ENCODE data around the gene LARGE2.
A peak's percentile ranks its signal among the peaks of the same experiment; 100 is the strongest.

LARGE2 gene

DNA sequence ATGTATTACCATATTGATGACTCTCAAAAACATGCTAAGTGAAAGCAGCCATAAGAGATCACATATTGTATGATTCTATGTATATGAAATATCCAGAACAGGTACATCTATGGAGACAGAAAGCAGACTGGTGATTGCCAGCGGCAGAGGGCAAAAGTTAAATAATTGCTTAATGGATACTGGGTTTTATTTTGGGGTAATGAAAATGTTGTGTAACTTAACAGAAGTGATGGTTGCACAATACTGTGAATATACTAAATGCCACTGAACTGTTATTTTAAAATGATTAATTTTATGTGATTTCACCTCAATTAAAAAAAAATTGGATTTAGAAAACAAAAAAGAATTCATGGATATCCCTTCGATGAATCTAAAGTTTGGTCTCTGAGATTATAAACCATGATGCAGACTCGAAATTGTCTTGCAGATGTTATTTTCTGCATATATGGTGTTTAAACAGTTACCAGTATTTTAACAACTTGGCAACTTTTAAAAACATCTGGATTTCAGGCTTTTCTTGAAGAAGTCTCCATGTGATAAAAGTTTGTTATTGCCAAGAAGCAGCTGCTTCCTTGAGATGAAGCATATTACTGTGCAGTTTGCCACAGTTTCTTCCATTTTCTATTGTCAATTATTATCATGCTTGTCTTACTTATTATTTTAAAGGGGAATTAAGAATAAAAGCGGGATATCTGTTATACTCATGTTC is 38.1 kb downstream of the LARGE2 start:
- Histone ChIP-seq H2BK120ac (ENCODE audit: insufficient read depth, low read length, poor library complexity) (no peak overlapping the region), H3K79me2 (ENCODE audit: control insufficient read depth, insufficient read depth, low read length, poor library complexity) (no peaks in the 10 kb centered on the region), H3K27me3 (ENCODE audit: insufficient read depth, low read length) (no peaks in the 10 kb centered on the region), H3K9ac (ENCODE audit: low read length) (no peak overlapping the region), H3K36me3 (ENCODE audit: control insufficient read depth in 1 of 2, insufficient read depth in 2 of 2, low read length in 2 of 2) (peaks cover 0 to 9% of the 10 kb centered on the region in 2 experiments), H3K23ac (ENCODE audit: low read length) (no peak overlapping the region), H3K27ac (ENCODE audit: low read depth, low read length) (no peak overlapping the region), H3K18ac (ENCODE audit: low read length) (no peak overlapping the region), H4K12ac (ENCODE audit: low read depth, low read length) (no peak overlapping the region), H2AFZ (ENCODE audit: insufficient read depth, low read length, poor library complexity) (no peak overlapping the region), H3K14ac (ENCODE audit: low read length) (no peak overlapping the region), H3K4me2 (ENCODE audit: low read length) (no peak overlapping the region), H2BK12ac (ENCODE audit: low read length) (no peak overlapping the region), H2BK5ac (ENCODE audit: low read depth, low read length, poor library complexity) (no peak overlapping the region), H3K79me1 (ENCODE audit: low read length) (no peaks in the 10 kb centered on the region), H2AK5ac (ENCODE audit: low read length) (no peak overlapping the region), H4K8ac (ENCODE audit: low read depth, low read length) (no peak overlapping the region), H3K4me3 (ENCODE audit: low read depth, low read length) (no peak overlapping the region), H4K91ac (ENCODE audit: low read depth, low read length) (no peak overlapping the region), H3K4me1 (ENCODE audit: control insufficient read depth in 1 of 2, insufficient read depth in 2 of 2, low read length in 2 of 2) (no peaks in the 10 kb centered on the region), H3K4ac (ENCODE audit: low read depth, low read length) (no peak overlapping the region), H3K9me3 (ENCODE audit: insufficient read depth, low read depth, low read length) (no peaks in the 10 kb centered on the region)
- DNase-seq: no peak
- WGBS (ENCODE audit: extremely low coverage, insufficient coverage, insufficient read length): no CpG with 5 or more reads among the region's 4 CpGs

GRCh38 chr11:45961751-45962240 is 39.3 kb downstream of the LARGE2 start:
- H4K12ac ChIP-seq (ENCODE audit: low read depth, low read length): no peak overlapping the region
- H3K4ac ChIP-seq (ENCODE audit: low read depth, low read length): no peak overlapping the region
- no peak overlapping the region for H3K14ac ChIP-seq (ENCODE audit: low read length)
- no peak overlapping the region for H3K23ac ChIP-seq (ENCODE audit: low read length)
- no peak overlapping the region for H3K4me3 ChIP-seq (ENCODE audit: low read depth, low read length)
- H2AFZ ChIP-seq (ENCODE audit: insufficient read depth, low read length, poor library complexity): no peak overlapping the region
- no peak overlapping the region for H2BK12ac ChIP-seq (ENCODE audit: low read length)
- H2BK5ac ChIP-seq (ENCODE audit: low read depth, low read length, poor library complexity): no peak overlapping the region
- no CpG with 5 or more reads among the region's 7 CpGs for WGBS (ENCODE audit: extremely low coverage, insufficient coverage, insufficient read length)
- H3K79me1 ChIP-seq (ENCODE audit: low read length): no peaks in the 10 kb centered on the region
- H4K8ac ChIP-seq (ENCODE audit: low read depth, low read length): no peak overlapping the region
- H3K4me2 ChIP-seq (ENCODE audit: low read length): no peak overlapping the region
- no peak overlapping the region for H2BK120ac ChIP-seq (ENCODE audit: insufficient read depth, low read length, poor library complexity)
- H3K27me3 ChIP-seq (ENCODE audit: insufficient read depth, low read length): no peaks in the 10 kb centered on the region
- no peaks in the 10 kb centered on the region for H3K4me1 ChIP-seq (ENCODE audit: control insufficient read depth in 1 of 2, insufficient read depth in 2 of 2, low read length in 2 of 2)
- H3K9ac ChIP-seq (ENCODE audit: low read length): no peak overlapping the region
- no peak overlapping the region for H2AK5ac ChIP-seq (ENCODE audit: low read length)
- no peak for DNase-seq
- H3K18ac ChIP-seq (ENCODE audit: low read length): no peak overlapping the region
- H3K9me3 ChIP-seq (ENCODE audit: insufficient read depth, low read depth, low read length): no peaks in the 10 kb centered on the region
- H4K91ac ChIP-seq (ENCODE audit: low read depth, low read length): no peak overlapping the region
- peaks cover 0 to 9% of the 10 kb centered on the region in 2 experiments for H3K36me3 ChIP-seq (ENCODE audit: control insufficient read depth in 1 of 2, insufficient read depth in 2 of 2, low read length in 2 of 2)
- no peak overlapping the region for H3K27ac ChIP-seq (ENCODE audit: low read depth, low read length)
- H3K79me2 ChIP-seq (ENCODE audit: control insufficient read depth, insufficient read depth, low read length, poor library complexity): no peaks in the 10 kb centered on the region

DNA sequence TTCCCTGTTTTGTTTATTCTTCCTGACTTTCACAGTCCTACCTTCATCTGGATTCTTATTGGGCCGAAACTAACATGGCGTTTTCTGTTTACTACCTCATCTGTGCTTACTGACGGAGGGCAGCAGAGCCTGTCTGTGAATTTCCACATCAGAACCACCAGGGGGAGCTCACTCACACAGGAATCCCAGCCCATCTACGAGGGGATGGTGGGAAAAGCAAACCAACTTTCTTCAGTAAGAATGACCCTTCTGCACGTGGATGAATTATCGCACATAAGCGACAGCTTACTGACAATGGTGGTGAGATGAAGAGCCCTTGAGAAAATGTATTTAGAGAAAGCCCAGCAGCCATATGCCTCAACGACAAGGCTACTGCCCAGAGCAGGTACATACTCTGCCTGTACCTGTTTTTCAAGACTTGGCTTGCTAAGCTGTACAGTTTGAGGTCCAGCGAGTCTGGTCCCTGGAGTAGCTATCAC is 42.5 kb downstream of the LARGE2 start:
- Histone ChIP-seq H3K9ac (ENCODE audit: low read length) (no peak overlapping the region), H2AFZ (ENCODE audit: insufficient read depth, low read length, poor library complexity) (no peak overlapping the region), H2AK5ac (ENCODE audit: low read length) (no peak overlapping the region), H3K4me1 (ENCODE audit: control insufficient read depth in 1 of 2, insufficient read depth in 2 of 2, low read length in 2 of 2) (no peaks in the 10 kb centered on the region), H3K18ac (ENCODE audit: low read length) (no peak overlapping the region), H4K8ac (ENCODE audit: low read depth, low read length) (no peak overlapping the region), H3K27ac (ENCODE audit: low read depth, low read length) (no peak overlapping the region), H3K4me3 (ENCODE audit: low read depth, low read length) (no peak overlapping the region), H3K14ac (ENCODE audit: low read length) (no peak overlapping the region), H3K79me1 (ENCODE audit: low read length) (no peaks in the 10 kb centered on the region), H3K36me3 (ENCODE audit: control insufficient read depth in 1 of 2, insufficient read depth in 2 of 2, low read length in 2 of 2) (peaks cover 0 to 12% of the 10 kb centered on the region in 2 experiments), H3K79me2 (ENCODE audit: control insufficient read depth, insufficient read depth, low read length, poor library complexity) (no peaks in the 10 kb centered on the region), H3K23ac (ENCODE audit: low read length) (no peak overlapping the region), H3K9me3 (ENCODE audit: insufficient read depth, low read depth, low read length) (no peaks in the 10 kb centered on the region), H2BK120ac (ENCODE audit: insufficient read depth, low read length, poor library complexity) (no peak overlapping the region), H3K4ac (ENCODE audit: low read depth, low read length) (no peak overlapping the region), H3K27me3 (ENCODE audit: insufficient read depth, low read length) (no peaks in the 10 kb centered on the region), H2BK12ac (ENCODE audit: low read length) (no peak overlapping the region), H4K91ac (ENCODE audit: low read depth, low read length) (no peak overlapping the region), H3K4me2 (ENCODE audit: low read length) (no peak overlapping the region), H4K12ac (ENCODE audit: low read depth, low read length) (no peak overlapping the region), H2BK5ac (ENCODE audit: low read depth, low read length, poor library complexity) (no peak overlapping the region)
- DNase-seq: peak; percentile 42 to 83
- WGBS (ENCODE audit: extremely low coverage, insufficient coverage, insufficient read length): no CpG with 5 or more reads among the region's 9 CpGs

GRCh38 chr11:45967506-45967905 is 45.0 kb downstream of the LARGE2 start:
- Histone ChIP-seq H3K9ac (ENCODE audit: low read length) (no peak overlapping the region), H3K23ac (ENCODE audit: low read length) (no peak overlapping the region), H2BK120ac (ENCODE audit: insufficient read depth, low read length, poor library complexity) (no peak overlapping the region), H4K91ac (ENCODE audit: low read depth, low read length) (no peak overlapping the region), H3K79me1 (ENCODE audit: low read length) (no peaks in the 10 kb centered on the region), H2AFZ (ENCODE audit: insufficient read depth, low read length, poor library complexity) (no peak overlapping the region), H2AK5ac (ENCODE audit: low read length) (no peak overlapping the region), H3K4me3 (ENCODE audit: low read depth, low read length) (no peak overlapping the region), H3K14ac (ENCODE audit: low read length) (no peak overlapping the region), H3K36me3 (ENCODE audit: control insufficient read depth in 1 of 2, insufficient read depth in 2 of 2, low read length in 2 of 2) (peaks cover 0 to 13% of the 10 kb centered on the region in 2 experiments), H2BK5ac (ENCODE audit: low read depth, low read length, poor library complexity) (no peak overlapping the region), H3K4ac (ENCODE audit: low read depth, low read length) (no peak overlapping the region), H2BK12ac (ENCODE audit: low read length) (no peak overlapping the region), H4K8ac (ENCODE audit: low read depth, low read length) (no peak overlapping the region), H3K27ac (ENCODE audit: low read depth, low read length) (no peak overlapping the region), H3K4me1 (ENCODE audit: control insufficient read depth in 1 of 2, insufficient read depth in 2 of 2, low read length in 2 of 2) (no peaks in the 10 kb centered on the region), H3K27me3 (ENCODE audit: insufficient read depth, low read length) (no peaks in the 10 kb centered on the region), H4K12ac (ENCODE audit: low read depth, low read length) (no peak overlapping the region), H3K79me2 (ENCODE audit: control insufficient read depth, insufficient read depth, low read length, poor library complexity) (no peaks in the 10 kb centered on the region), H3K9me3 (ENCODE audit: insufficient read depth, low read depth, low read length) (no peaks in the 10 kb centered on the region), H3K4me2 (ENCODE audit: low read length) (no peak overlapping the region), H3K18ac (ENCODE audit: low read length) (no peak overlapping the region)
- DNase-seq: no peak
- no CpG with 5 or more reads among the region's 2 CpGs for WGBS (ENCODE audit: extremely low coverage, insufficient coverage, insufficient read length)
